Uterus (tissue), 2 donors: Measurements from ENCODE around the gene CCL15.

Experiments used
- CTCF ChIP-seq, 4 experiments: fragments of 200-600 bp in 2 of 4; fragments of 450-650 bp in 2 of 4; sonication (generic) in 2 of 4; IDR thresholded peaks; one replicate each; pipeline ENCODE4 v1.5.1; 2016 to 2019; ENCODE audit warnings: antibody characterized with exemption in 4 of 4, mild to moderate bottlenecking in 2 of 4, moderate library complexity in 1 of 4
- POLR2A ChIP-seq, 2 donors: fragments of 450-650 bp; IDR thresholded peaks; one replicate each; pipeline ENCODE4 v1.6.1; 2016; ENCODE audit warnings: antibody characterized with exemption in 2 of 2, mild to moderate bottlenecking in 1 of 2, moderate library complexity in 1 of 2

DNA sequence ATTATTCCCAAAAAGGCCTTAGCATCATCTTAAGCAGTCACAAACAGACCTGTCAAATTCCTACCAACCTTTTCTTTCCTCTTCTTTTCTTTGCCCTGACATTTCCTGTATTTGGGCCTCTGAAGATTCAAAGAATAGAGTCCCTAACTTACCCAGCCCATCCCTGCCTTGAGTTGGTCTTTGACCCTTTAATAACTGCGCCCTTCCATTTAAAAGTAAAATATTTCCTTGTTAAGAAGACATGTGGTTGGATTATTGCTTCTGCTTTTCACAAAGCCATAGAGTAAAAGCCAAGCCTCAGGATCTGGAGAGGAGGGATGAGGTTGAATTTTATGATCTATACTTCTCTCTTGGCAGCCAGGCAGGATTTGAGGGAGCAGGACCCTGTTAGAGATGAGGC is 29.6 kb upstream of the CCL15 start:
- no peak for TF ChIP-seq CTCF (IDR thresholded peaks at IDR 0.05)
- TF ChIP-seq POLR2A (IDR thresholded peaks at IDR 0.05) = no peak
